ENCODE data around the gene ARL6.
"Not testable (repeated sequence)": the region's sequence is repeated elsewhere in the genome, so short reads cannot be mapped to it uniquely, and the experiment has no call there.

The ARL6 gene

GRCh38 chr3:97822359-97822775 lies 57.8 kb downstream of the ARL6 start:
- peaks cover 15% of the 10 kb centered on the region for H3K4me1 ChIP-seq (ENCODE audit: control insufficient read depth, low read depth, low read length)
- H3K27ac ChIP-seq (ENCODE audit: low read length): no peak overlapping the region
- H3K27me3 ChIP-seq (ENCODE audit: control insufficient read depth, insufficient read depth, low read length): peaks cover 35% of the 10 kb centered on the region
- no peaks in the 10 kb centered on the region for H3K36me3 ChIP-seq (ENCODE audit: control insufficient read depth, low read depth, low read length)
- peak overlapping the region; percentile 61 for H3K9ac ChIP-seq (ENCODE audit: low read length)
- H3K9me3 ChIP-seq (ENCODE audit: control insufficient read depth, low read depth, low read length): no peaks in the 10 kb centered on the region
- H3K4me3 ChIP-seq (ENCODE audit: low read length): peak overlapping the region; percentile 60

GRCh38 chr3:97823046-97824004 lies 58.8 kb downstream of the ARL6 start:
- no peaks in the 10 kb centered on the region for H3K9me3 ChIP-seq (ENCODE audit: control insufficient read depth, low read depth, low read length)
- H3K27ac ChIP-seq (ENCODE audit: low read length): no peak overlapping the region
- H3K4me1 ChIP-seq (ENCODE audit: control insufficient read depth, low read depth, low read length): peaks cover 15% of the 10 kb centered on the region
- peak overlapping the region; percentile 60 for H3K4me3 ChIP-seq (ENCODE audit: low read length)
- H3K9ac ChIP-seq (ENCODE audit: low read length): peak overlapping the region; percentile 61
- H3K27me3 ChIP-seq (ENCODE audit: control insufficient read depth, insufficient read depth, low read length): peaks cover 35% of the 10 kb centered on the region
- no peaks in the 10 kb centered on the region for H3K36me3 ChIP-seq (ENCODE audit: control insufficient read depth, low read depth, low read length)

GRCh38 chr3:97825101-97825500 lies 60.5 kb downstream of the ARL6 start:
- Histone ChIP-seq H3K4me3 (ENCODE audit: low read length) (no peak overlapping the region), H3K9ac (ENCODE audit: low read length) (no peak overlapping the region), H3K27me3 (ENCODE audit: control insufficient read depth, insufficient read depth, low read length) (peaks cover 33% of the 10 kb centered on the region), H3K36me3 (ENCODE audit: control insufficient read depth, low read depth, low read length) (no peaks in the 10 kb centered on the region), H3K27ac (ENCODE audit: low read length) (no peak overlapping the region), H3K9me3 (ENCODE audit: control insufficient read depth, low read depth, low read length) (no peaks in the 10 kb centered on the region), H3K4me1 (ENCODE audit: control insufficient read depth, low read depth, low read length) (peaks cover 11% of the 10 kb centered on the region)

- Histone ChIP-seq H3K27ac (ENCODE audit: low read length) (no peak overlapping the region), H3K9ac (ENCODE audit: low read length) (no peak overlapping the region), H3K9me3 (ENCODE audit: control insufficient read depth, low read depth, low read length) (no peaks in the 10 kb centered on the region), H3K36me3 (ENCODE audit: control insufficient read depth, low read depth, low read length) (no peaks in the 10 kb centered on the region), H3K27me3 (ENCODE audit: control insufficient read depth, insufficient read depth, low read length) (peaks cover 13% of the 10 kb centered on the region), H3K4me3 (ENCODE audit: low read length) (no peak overlapping the region), H3K4me1 (ENCODE audit: control insufficient read depth, low read depth, low read length) (peaks cover 4% of the 10 kb centered on the region)
These were observed 63.3 kb downstream of the ARL6 start for GRCh38 chr3:97827741-97828471.

- no peaks in the 10 kb centered on the region for H3K36me3 ChIP-seq (ENCODE audit: control insufficient read depth, low read depth, low read length)
- no peak overlapping the region for H3K4me3 ChIP-seq (ENCODE audit: low read length)
- H3K4me1 ChIP-seq (ENCODE audit: control insufficient read depth, low read depth, low read length): no peaks in the 10 kb centered on the region
- H3K27ac ChIP-seq (ENCODE audit: low read length): no peak overlapping the region
- H3K9me3 ChIP-seq (ENCODE audit: control insufficient read depth, low read depth, low read length): no peaks in the 10 kb centered on the region
- no peaks in the 10 kb centered on the region for H3K27me3 ChIP-seq (ENCODE audit: control insufficient read depth, insufficient read depth, low read length)
- no peak overlapping the region for H3K9ac ChIP-seq (ENCODE audit: low read length)
These were observed 64.6 kb downstream of the ARL6 start for GRCh38 chr3:97829198-97829597.

GRCh38 chr3:97830638-97831037 lies 66.1 kb downstream of the ARL6 start:
- H3K4me1 ChIP-seq (ENCODE audit: control insufficient read depth, low read depth, low read length): no peaks in the 10 kb centered on the region
- H3K9me3 ChIP-seq (ENCODE audit: control insufficient read depth, low read depth, low read length): no peaks in the 10 kb centered on the region
- no peaks in the 10 kb centered on the region for H3K27me3 ChIP-seq (ENCODE audit: control insufficient read depth, insufficient read depth, low read length)
- H3K4me3 ChIP-seq (ENCODE audit: low read length): no peak overlapping the region
- no peaks in the 10 kb centered on the region for H3K36me3 ChIP-seq (ENCODE audit: control insufficient read depth, low read depth, low read length)
- no peak overlapping the region for H3K9ac ChIP-seq (ENCODE audit: low read length)
- H3K27ac ChIP-seq (ENCODE audit: low read length): no peak overlapping the region

- H3K4me3 ChIP-seq (ENCODE audit: low read length): no peak overlapping the region
- no peaks in the 10 kb centered on the region for H3K9me3 ChIP-seq (ENCODE audit: control insufficient read depth, low read depth, low read length)
- no peaks in the 10 kb centered on the region for H3K36me3 ChIP-seq (ENCODE audit: control insufficient read depth, low read depth, low read length)
- H3K27ac ChIP-seq (ENCODE audit: low read length): no peak overlapping the region
- no peaks in the 10 kb centered on the region for H3K27me3 ChIP-seq (ENCODE audit: control insufficient read depth, insufficient read depth, low read length)
- H3K4me1 ChIP-seq (ENCODE audit: control insufficient read depth, low read depth, low read length): no peaks in the 10 kb centered on the region
- no peak overlapping the region for H3K9ac ChIP-seq (ENCODE audit: low read length)
These were observed 66.6 kb downstream of the ARL6 start for GRCh38 chr3:97831140-97831539.

GRCh38 chr3:97833184-97833583 lies 68.6 kb downstream of the ARL6 start:
- not testable (repeated sequence) for H3K9me3 ChIP-seq (ENCODE audit: control insufficient read depth, low read depth, low read length); H3K4me3 ChIP-seq (ENCODE audit: low read length); H3K9ac ChIP-seq (ENCODE audit: low read length); H3K4me1 ChIP-seq (ENCODE audit: control insufficient read depth, low read depth, low read length); H3K27ac ChIP-seq (ENCODE audit: low read length); H3K36me3 ChIP-seq (ENCODE audit: control insufficient read depth, low read depth, low read length); H3K27me3 ChIP-seq (ENCODE audit: control insufficient read depth, insufficient read depth, low read length)

GRCh38 chr3:97835761-97836160 lies 71.2 kb downstream of the ARL6 start:
- H3K27ac ChIP-seq (ENCODE audit: low read length): no peak overlapping the region
- H3K9me3 ChIP-seq (ENCODE audit: control insufficient read depth, low read depth, low read length): no peaks in the 10 kb centered on the region
- H3K27me3 ChIP-seq (ENCODE audit: control insufficient read depth, insufficient read depth, low read length): no peaks in the 10 kb centered on the region
- H3K4me1 ChIP-seq (ENCODE audit: control insufficient read depth, low read depth, low read length): no peaks in the 10 kb centered on the region
- H3K4me3 ChIP-seq (ENCODE audit: low read length): no peak overlapping the region
- no peak overlapping the region for H3K9ac ChIP-seq (ENCODE audit: low read length)
- no peaks in the 10 kb centered on the region for H3K36me3 ChIP-seq (ENCODE audit: control insufficient read depth, low read depth, low read length)

- no peaks in the 10 kb centered on the region for H3K4me1 ChIP-seq (ENCODE audit: control insufficient read depth, low read depth, low read length)
- H3K4me3 ChIP-seq (ENCODE audit: low read length): no peak overlapping the region
- H3K9ac ChIP-seq (ENCODE audit: low read length): no peak overlapping the region
- H3K9me3 ChIP-seq (ENCODE audit: control insufficient read depth, low read depth, low read length): no peaks in the 10 kb centered on the region
- no peaks in the 10 kb centered on the region for H3K36me3 ChIP-seq (ENCODE audit: control insufficient read depth, low read depth, low read length)
- H3K27ac ChIP-seq (ENCODE audit: low read length): no peak overlapping the region
- H3K27me3 ChIP-seq (ENCODE audit: control insufficient read depth, insufficient read depth, low read length): no peaks in the 10 kb centered on the region
These were observed 73.8 kb downstream of the ARL6 start for GRCh38 chr3:97838393-97838792.

GRCh38 chr3:97839944-97840343 lies 75.4 kb downstream of the ARL6 start:
- Histone ChIP-seq H3K9me3 (ENCODE audit: control insufficient read depth, low read depth, low read length) (no peaks in the 10 kb centered on the region), H3K27me3 (ENCODE audit: control insufficient read depth, insufficient read depth, low read length) (no peaks in the 10 kb centered on the region), H3K4me3 (ENCODE audit: low read length) (no peak overlapping the region), H3K27ac (ENCODE audit: low read length) (no peak overlapping the region), H3K9ac (ENCODE audit: low read length) (no peak overlapping the region), H3K36me3 (ENCODE audit: control insufficient read depth, low read depth, low read length) (no peaks in the 10 kb centered on the region), H3K4me1 (ENCODE audit: control insufficient read depth, low read depth, low read length) (no peaks in the 10 kb centered on the region)
